Amygdala (tissue), 56 donors: ENCODE results near the gene INMT.

Experiments used
- DNase-seq, 56 donors: peaks; one replicate each; lab custom pipeline; 2025; lab: John Stamatoyannopoulos, UW

The INMT gene

GRCh38 chr7:30727061-30727945 is 24.6 kb upstream of the INMT start:
- no peak for DNase-seq

- no peak for DNase-seq
These were observed 23.3 kb upstream of the INMT start for GRCh38 chr7:30728591-30729100.

- DNase-seq, result no peak
These were observed 22.3 kb upstream of the INMT start for GRCh38 chr7:30729642-30730041.

GRCh38 chr7:30730097-30730496 is 21.8 kb upstream of the INMT start:
- DNase-seq, result no peak

GRCh38 chr7:30730996-30731395 is 20.9 kb upstream of the INMT start:
- no peak for DNase-seq

GRCh38 chr7:30731581-30731980 is 20.4 kb upstream of the INMT start:
- no peak for DNase-seq

- DNase-seq, result no peak
These were observed 19.3 kb upstream of the INMT start for GRCh38 chr7:30732606-30733005.

GRCh38 chr7:30733216-30733615 is 18.7 kb upstream of the INMT start:
- no peak for DNase-seq

GRCh38 chr7:30733691-30734090 is 18.2 kb upstream of the INMT start:
- no peak for DNase-seq

- no peak for DNase-seq
These were observed 17.4 kb upstream of the INMT start for GRCh38 chr7:30734497-30734896.

GRCh38 chr7:30735631-30736030 is 16.3 kb upstream of the INMT start:
- DNase-seq, result no peak

GRCh38 chr7:30736291-30736690 is 15.6 kb upstream of the INMT start:
- DNase-seq, result no peak

GRCh38 chr7:30738026-30738915 is 13.7 kb upstream of the INMT start:
- DNase-seq, result no peak

- DNase-seq, result no peak
These were observed 12.2 kb upstream of the INMT start for GRCh38 chr7:30739691-30740090.

GRCh38 chr7:30740417-30741181 is 11.3 kb upstream of the INMT start:
- peak in 50 of 56 donors; percentile 6 to 81 (median 42) for DNase-seq

- DNase-seq, result no peak
These were observed 10.6 kb upstream of the INMT start for GRCh38 chr7:30741289-30741688.

- peak in 1 of 56 donors; percentile 4 for DNase-seq
These were observed 8.4 kb upstream of the INMT start for GRCh38 chr7:30743371-30744074.

GRCh38 chr7:30744075-30744417 is 7.9 kb upstream of the INMT start:
- no peak for DNase-seq

- no peak for DNase-seq
These were observed 6.5 kb upstream of the INMT start for GRCh38 chr7:30745261-30745941.
